ENCODE measurements around the gene CCSER2. TPM values are rescaled to one million over a fixed set of nuclear protein-coding genes. Genes with fewer than 3 reads are reported as not detected.

Gene CCSER2
- total RNA-seq, 2 donors from 2014 or later = 29.8 to 38.8 TPM

DNA sequence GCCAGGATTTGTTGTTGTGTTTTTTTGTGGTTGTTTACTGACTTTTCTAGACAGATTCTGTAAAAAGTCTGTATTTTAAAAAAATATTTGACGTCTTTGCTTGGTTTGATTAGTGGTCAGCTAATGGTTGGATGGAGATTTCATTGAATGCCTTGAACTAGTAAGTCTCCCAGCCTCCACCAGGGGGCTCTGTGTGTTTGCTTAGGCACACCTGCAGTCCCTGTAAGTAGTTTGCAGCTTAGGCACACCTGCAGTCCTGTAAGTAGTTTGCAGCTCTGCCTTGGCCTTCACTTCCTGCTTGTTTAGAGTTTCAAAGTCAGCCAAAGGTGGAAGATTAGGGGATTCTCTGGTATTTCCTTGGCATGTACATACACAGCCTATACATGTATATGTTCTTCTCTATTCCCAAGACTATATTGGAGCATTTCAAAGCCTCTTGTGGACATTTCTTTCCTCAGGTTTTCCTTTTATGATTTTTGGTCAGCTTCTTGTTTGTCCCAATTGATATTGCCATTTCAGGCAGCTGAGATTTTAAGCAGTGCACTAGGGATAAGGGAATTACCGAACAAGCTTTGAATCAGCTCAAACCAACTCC is 101.6 kb downstream of the CCSER2 start:
- H3K4me1 ChIP-seq (ENCODE audit: control insufficient read depth, insufficient read depth, low read length) = no peaks in the 10 kb centered on the region
- no peak overlapping the region for H3K27ac Mint-ChIP-seq

DNA sequence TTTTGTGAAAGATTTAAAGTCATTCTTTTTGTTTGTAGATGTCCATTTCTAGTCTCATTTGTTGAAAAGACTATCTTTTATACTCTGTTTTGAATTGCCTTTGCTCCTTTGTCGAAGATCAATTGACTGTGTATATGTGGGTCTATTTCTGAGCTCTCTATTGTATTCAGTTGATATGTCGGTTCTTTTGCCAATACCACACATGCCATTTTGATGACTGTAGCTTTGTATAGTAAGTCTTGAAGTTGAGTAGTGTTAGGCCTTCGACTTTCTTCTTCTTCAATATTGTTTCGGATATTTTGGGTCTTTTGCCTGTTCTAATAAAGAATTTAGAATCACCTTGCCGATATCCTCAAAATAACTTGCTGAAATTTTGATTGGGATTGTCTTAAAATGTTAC is 104.5 kb downstream of the CCSER2 start:
- Mint-ChIP-seq H3K4me1 (peaks cover 6% of the 10 kb centered on the region), H3K4me3 (no peak overlapping the region), H3K36me3 (ENCODE audit: low read depth) (peaks cover 15% of the 10 kb centered on the region), H3K27me3 (ENCODE audit: insufficient read depth) (no peaks in the 10 kb centered on the region), H3K27ac (no peak overlapping the region), H3K9me3 (peaks cover 1% of the 10 kb centered on the region)
- H3K4me3 ChIP-seq (ENCODE audit: low read length) = no peak overlapping the region
- H3K27me3 ChIP-seq (ENCODE audit: control insufficient read depth, insufficient read depth, low read length, poor library complexity, severe bottlenecking) = no peaks in the 10 kb centered on the region
- WGBS, 2 experiments (ENCODE audit: insufficient coverage in 1 of 2, insufficient read length in 1 of 2) = 92 to 96% methylated on average over 2 to 5 of the region's 5 CpGs
- peaks cover 15% of the 10 kb centered on the region for H3K36me3 ChIP-seq (ENCODE audit: control insufficient read depth, insufficient read depth, low read length)
- no peak overlapping the region for H3K27ac ChIP-seq (ENCODE audit: low read depth, low read length)
- H3K9ac ChIP-seq (ENCODE audit: extremely low read depth, low read length, poor library complexity, severe bottlenecking) = no peak overlapping the region
- TF ChIP-seq, protein P1, sequence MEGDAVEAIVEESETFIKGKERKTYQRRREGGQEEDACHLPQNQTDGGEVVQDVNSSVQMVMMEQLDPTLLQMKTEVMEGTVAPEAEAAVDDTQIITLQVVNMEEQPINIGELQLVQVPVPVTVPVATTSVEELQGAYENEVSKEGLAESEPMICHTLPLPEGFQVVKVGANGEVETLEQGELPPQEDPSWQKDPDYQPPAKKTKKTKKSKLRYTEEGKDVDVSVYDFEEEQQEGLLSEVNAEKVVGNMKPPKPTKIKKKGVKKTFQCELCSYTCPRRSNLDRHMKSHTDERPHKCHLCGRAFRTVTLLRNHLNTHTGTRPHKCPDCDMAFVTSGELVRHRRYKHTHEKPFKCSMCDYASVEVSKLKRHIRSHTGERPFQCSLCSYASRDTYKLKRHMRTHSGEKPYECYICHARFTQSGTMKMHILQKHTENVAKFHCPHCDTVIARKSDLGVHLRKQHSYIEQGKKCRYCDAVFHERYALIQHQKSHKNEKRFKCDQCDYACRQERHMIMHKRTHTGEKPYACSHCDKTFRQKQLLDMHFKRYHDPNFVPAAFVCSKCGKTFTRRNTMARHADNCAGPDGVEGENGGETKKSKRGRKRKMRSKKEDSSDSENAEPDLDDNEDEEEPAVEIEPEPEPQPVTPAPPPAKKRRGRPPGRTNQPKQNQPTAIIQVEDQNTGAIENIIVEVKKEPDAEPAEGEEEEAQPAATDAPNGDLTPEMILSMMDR (conservative IDR thresholded peaks at IDR 0.05) = no peak
- DNase-seq = no peak
- peaks cover 4% of the 10 kb centered on the region for H3K9me3 ChIP-seq (ENCODE audit: control insufficient read depth, low read length)
- no peaks in the 10 kb centered on the region for H3K4me1 ChIP-seq (ENCODE audit: control insufficient read depth, insufficient read depth, low read length)

More for the DNA sequence above, 101.6 kb downstream of the CCSER2 start:
- H3K36me3 Mint-ChIP-seq (ENCODE audit: low read depth) = peaks cover 12% of the 10 kb centered on the region
- TF ChIP-seq, protein P1 (conservative IDR thresholded peaks at IDR 0.05) = peak; percentile 89
- Histone ChIP-seq H3K27me3 (ENCODE audit: control insufficient read depth, insufficient read depth, low read length, poor library complexity, severe bottlenecking) (no peaks in the 10 kb centered on the region), H3K4me3 (ENCODE audit: low read length) (no peak overlapping the region), H3K9ac (ENCODE audit: extremely low read depth, low read length, poor library complexity, severe bottlenecking) (no peak overlapping the region), H3K9me3 (ENCODE audit: control insufficient read depth, low read length) (peaks cover 4% of the 10 kb centered on the region), H3K27ac (ENCODE audit: low read depth, low read length) (no peak overlapping the region), H3K36me3 (ENCODE audit: control insufficient read depth, insufficient read depth, low read length) (peaks cover 33% of the 10 kb centered on the region)
- no peak overlapping the region for H3K4me3 Mint-ChIP-seq
- H3K27me3 Mint-ChIP-seq (ENCODE audit: insufficient read depth) = no peaks in the 10 kb centered on the region
- peak; percentile 94 for DNase-seq
- peaks cover 7% of the 10 kb centered on the region for H3K4me1 Mint-ChIP-seq
- H3K9me3 Mint-ChIP-seq = no peaks in the 10 kb centered on the region
- 86% methylated on average over 1 to 2 of the region's 2 CpGs for WGBS, 2 experiments (ENCODE audit: insufficient coverage in 1 of 2, insufficient read length in 1 of 2)

DNA sequence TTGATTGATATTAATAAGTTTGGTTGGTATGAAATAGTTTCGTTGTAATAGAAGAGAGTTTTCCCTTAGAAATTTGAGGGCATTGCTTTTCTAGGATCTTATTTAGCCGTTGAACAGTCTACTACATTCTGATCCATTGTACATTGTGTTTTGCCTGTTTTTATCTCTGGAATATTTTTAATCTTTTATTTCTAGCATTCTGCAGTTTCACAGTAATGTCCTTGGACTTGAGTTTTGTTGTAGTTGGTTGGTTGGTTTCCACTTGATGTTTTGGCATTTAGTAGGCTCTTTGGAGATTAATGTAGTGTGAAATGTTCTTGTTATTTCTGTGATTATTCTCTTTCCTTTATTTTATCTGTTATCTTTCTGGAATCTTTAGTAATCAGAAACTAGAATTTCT is 112.4 kb downstream of the CCSER2 start:
- peaks cover 45% of the 10 kb centered on the region for H3K36me3 Mint-ChIP-seq (ENCODE audit: low read depth)
- H3K27ac Mint-ChIP-seq = no peak overlapping the region
- WGBS, 2 experiments (ENCODE audit: insufficient coverage in 1 of 2, insufficient read length in 1 of 2) = 97% methylated on average over 2 of the region's 2 CpGs; no CpG with 5 or more reads in 1 of the 2 experiments

More for the DNA sequence above, 112.4 kb downstream of the CCSER2 start:
- Histone ChIP-seq H3K4me3 (ENCODE audit: low read length) (no peak overlapping the region), H3K4me1 (ENCODE audit: control insufficient read depth, insufficient read depth, low read length) (no peaks in the 10 kb centered on the region), H3K27me3 (ENCODE audit: control insufficient read depth, insufficient read depth, low read length, poor library complexity, severe bottlenecking) (no peaks in the 10 kb centered on the region), H3K36me3 (ENCODE audit: control insufficient read depth, insufficient read depth, low read length) (peaks cover 35% of the 10 kb centered on the region), H3K9me3 (ENCODE audit: control insufficient read depth, low read length) (peaks cover 11% of the 10 kb centered on the region), H3K9ac (ENCODE audit: extremely low read depth, low read length, poor library complexity, severe bottlenecking) (no peak overlapping the region), H3K27ac (ENCODE audit: low read depth, low read length) (no peak overlapping the region)
- Mint-ChIP-seq H3K4me3 (no peak overlapping the region), H3K9me3 (peaks cover 17% of the 10 kb centered on the region), H3K27me3 (ENCODE audit: insufficient read depth) (no peaks in the 10 kb centered on the region), H3K4me1 (no peaks in the 10 kb centered on the region)
- TF ChIP-seq, protein P1 (conservative IDR thresholded peaks at IDR 0.05) = no peak
- DNase-seq = no peak
